GM21423 (cell line): ENCODE data around the gene PPP2R5D.
"Not testable (repeated sequence)": the region's sequence is repeated elsewhere in the genome, so short reads cannot be mapped to it uniquely, and the experiment has no call there.

ENCODE experiments used
- ATAC-seq: cut with Tn5 transposase; IDR thresholded peaks from one replicate; pipeline ENCODE4 v1.9.1; 2021; ENCODE audit warnings: mild to moderate bottlenecking, moderate library complexity; ENCODE audit not compliant: unreplicated experiment

Gene PPP2R5D

DNA sequence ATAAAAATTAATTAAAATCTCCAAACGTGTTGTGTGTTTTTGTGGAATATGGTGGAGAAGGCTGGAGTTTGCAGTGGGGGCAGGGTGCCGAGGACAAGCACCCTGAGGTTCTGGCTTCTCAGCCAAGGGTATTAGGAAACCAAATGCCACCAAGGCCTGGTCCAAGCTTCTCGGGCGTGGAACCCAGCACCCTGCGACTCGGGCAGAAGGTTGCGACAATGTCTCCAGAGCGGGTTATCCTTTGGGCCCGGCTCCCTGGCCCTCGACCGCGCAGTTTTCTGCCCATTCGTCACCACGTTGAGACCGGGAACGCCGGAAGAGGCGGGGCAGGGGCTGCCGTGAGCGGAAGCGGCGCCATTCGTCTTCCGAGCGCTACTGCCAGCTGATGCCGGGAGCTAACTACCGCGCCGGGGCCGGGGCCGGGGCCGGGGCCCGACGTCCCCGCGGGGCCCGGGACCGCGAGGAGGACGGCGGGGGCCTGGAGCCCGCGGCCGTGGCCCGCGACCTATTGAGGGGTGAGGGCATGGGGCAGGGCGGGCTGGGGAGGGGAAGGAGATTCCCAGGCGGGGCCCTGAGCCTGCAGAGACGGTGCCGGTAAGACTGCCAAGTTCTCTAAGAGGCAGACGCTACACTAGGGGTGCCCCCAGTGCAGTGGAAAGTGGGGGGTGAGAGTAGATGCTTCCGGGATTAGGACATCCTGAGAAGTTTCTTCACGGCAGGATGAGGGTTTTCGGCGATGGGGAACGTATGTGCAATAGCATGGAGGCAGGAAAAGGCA is 37.1 kb downstream of the PPP2R5D start, which contains the start of gene RRP36:
Gene RRP36 (plus strand): TSS at position 354 of the 778 bp plus-strand sequence. CDS start 32 bp downstream, at position 386.
- ATAC-seq: peak; percentile 72

DNA sequence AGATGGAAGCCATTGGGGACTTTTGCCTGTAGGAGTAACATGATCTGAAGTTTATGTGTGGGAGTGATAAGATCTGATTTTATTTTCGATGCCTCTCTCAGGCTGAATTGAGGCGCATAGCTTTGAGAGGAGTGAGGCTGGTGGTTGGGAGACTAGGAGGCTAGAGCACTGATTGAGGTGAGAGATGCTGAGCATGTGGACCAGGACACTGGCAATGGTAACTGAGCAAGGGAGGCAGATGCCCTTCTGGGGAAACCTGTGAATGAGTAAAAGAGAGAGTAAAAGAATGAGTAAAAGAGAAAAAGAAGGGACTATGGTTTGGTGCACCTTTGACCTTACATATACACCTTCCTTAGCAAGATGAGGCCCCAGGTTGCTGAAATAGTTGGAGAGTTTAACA is 40.1 kb downstream of the PPP2R5D start:
- no peak for ATAC-seq

DNA sequence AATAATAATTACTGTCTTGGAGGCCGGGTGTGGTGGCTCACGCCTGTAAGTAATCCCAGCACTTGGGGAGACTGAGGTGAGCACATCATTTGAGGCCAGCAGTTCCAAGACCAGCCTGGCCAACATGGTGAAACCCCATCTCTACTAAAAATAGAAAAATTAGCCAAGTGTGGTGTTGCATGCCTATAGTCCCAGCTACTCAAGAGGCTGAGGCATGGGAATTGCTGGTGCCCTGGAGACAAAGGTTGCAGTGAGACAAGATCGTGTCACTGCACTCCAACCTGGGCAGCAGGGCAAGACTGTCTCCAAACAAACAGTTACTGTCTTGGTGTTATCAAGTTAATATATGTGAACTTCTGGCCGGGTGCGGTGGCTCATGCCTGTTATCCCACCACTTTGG is 42.0 kb downstream of the PPP2R5D start:
- ATAC-seq: no peak

DNA sequence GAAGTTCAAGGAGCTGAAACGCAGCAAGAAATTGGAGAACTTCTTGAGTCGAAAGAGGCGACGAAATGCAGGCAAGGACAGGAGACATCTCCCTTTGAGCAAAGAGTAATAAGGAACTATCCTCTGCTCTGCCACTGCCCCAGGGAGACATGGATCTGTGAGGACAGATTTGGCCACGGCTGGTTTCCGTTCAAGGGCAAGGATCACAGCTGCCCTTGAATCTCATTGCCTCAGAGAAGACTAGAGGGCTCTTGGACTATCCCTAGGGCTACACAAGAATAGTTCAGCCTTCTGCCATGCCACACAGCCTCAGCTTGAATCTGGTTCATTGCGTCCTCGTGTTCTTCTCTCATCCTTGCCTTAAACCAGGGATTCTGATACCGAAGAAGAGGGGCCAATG is 44.8 kb downstream of the PPP2R5D start:
- no peak for ATAC-seq

DNA sequence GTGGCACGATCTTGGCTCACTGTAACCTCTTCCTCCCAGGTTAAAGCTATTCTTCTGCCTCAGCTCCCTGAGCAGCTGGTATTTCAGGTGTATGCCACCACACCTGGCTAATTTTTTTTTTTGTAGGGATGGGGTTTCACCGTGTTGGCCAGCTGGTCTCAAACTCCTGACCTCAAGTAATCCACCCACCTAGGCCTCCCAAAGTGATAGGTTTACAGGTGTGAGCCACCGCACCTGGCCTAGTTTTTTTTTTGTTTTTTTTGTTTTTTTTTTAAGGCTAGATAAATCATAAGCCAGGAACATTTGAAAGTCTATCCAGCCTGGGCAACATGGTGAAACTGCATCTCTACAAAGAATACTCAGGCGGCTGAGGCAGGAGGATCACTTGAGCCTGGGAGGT is 48.0 kb downstream of the PPP2R5D start:
- ATAC-seq: no peak

DNA sequence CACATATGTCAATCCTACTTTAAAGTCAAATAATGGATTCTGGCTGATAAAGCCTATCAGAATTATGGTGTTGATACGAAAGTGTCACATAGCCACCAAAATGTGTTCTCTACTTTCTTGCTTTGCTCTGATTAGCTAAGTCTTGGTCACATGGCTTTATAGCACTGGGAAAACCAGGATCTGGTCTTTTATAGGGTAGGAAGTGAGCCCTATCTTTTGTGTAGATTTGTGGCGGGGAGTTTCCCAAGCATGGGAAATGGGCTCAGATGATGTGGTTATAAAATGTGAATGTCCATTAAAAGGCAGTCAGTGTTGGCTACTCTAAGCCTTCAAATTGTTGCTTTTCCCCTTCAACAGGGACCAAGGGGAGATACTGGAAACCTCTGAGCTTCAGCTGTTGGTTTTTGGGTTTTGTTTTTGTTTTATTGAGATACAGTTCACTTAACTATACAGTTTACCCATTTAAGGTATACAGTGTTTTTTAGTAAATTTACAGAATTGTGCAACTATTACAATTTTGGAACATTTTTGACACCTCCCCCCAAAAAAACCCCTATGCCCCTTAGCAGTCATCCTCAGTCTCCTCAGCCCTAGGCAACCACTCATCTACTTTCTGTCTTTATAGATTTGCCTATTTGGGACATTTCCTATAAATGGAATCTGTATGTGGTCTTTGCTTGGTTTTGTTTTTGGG is 49.3 kb downstream of the PPP2R5D start:
- ATAC-seq: no peak

DNA sequence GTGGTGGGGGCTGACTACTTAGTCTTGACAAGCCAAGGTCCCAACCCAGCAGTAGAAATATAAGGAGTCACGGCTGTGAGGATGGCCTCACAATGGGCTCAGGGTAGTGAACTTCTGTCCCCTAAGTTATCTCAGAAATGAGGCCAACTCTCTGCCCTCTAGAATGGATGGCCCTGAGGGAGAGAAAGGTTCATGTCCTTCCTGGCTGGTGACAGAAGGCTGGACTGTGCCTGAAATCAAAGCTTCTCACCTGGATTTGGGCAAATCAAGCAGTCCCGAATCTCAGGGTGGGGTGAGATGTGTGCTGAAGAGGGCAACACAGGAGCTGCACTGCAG is 49.8 kb downstream of the PPP2R5D start:
- ATAC-seq: no peak

DNA sequence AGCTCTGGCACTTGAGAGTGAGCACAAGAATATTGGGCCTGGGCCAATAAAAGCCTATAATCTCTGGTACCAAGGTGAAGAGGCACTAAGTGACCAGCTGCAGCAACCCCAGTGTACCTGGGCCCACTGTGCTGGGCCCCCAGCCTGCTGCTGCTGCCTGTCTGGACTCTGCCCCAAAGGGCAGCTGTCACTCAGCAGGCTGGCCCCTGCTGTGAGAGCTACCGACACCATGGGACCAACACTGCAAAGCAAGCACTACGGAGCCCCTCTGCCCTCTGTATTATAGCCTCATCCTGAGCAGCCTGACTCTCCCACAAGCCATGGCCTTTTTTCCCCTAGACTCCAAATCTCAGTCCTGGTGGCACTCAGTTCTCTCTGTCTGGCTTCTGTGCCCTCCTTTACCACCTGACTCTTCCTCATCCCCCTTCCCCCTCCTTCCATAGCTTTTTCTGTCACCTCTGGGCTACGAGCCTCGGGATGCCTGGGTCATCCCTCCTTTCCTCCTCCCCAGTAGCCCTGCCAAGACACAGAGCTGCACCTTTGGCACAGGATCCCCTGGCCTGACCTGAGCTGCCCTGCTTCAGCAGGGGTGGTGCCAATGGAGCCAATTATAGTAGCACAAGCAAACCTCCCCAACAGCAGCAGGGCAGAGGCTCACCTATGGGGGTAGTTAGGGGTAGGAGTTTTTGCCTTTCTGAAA is 51.3 kb downstream of the PPP2R5D start:
- ATAC-seq: no peak

DNA sequence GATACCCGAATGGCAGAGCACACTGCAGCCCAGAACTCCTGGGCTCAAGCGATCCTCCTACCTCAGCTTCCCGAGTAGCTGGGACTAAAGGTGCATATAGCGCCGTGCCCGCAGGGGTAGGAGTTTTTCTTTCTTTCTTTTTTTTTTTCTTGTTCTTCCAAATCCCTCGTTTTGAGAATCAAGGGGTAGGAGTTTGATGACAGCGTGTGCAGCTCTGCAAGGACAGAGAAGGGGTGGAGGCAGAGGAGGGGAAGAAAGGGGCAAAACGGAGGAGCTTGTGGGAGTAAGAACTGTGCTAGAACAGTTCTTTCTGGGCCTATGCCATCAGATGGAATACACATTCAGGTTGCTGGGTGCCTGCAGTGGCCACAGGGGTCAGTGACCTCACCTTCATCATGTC is 52.3 kb downstream of the PPP2R5D start:
- no peak for ATAC-seq

DNA sequence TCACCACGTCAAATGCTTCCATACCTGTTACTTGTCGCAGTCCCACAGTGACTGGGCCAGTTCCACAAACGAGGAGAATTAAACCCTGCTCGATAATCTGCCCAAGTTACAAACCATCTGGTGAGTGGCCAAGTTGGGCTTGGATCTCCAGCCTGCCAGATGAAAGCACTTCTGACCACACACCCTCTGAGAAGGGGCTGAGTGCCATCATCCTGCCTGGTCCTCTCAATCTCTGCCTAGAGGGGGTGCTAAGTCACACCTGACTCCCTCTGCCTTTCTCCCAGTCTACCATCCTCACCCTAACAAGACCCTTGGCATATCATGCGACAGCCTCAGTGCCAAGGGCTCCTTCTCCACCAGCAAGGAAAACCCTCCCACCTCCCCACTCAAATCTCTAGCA is 52.8 kb downstream of the PPP2R5D start:
- no peak for ATAC-seq

DNA sequence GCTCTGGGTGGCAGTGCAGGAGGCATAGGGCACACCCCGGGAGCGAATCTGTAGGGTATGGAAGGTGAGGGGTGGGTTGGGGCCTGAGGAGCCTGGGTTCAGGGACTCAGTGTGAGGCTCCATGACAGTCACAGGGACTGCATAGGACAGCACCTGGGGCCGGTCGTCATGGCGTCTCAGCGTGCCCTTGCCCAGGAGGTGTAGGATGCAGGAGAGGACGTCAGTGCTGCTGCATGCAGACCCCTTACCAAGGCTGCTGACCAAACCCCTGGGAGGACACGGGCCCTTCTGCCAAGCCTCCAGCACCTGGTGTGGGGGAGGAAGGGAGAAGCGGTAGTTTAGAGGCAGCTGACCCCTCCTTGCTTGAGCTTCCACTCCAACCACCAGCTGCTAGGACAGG is 53.3 kb downstream of the PPP2R5D start:
- no peak for ATAC-seq

DNA sequence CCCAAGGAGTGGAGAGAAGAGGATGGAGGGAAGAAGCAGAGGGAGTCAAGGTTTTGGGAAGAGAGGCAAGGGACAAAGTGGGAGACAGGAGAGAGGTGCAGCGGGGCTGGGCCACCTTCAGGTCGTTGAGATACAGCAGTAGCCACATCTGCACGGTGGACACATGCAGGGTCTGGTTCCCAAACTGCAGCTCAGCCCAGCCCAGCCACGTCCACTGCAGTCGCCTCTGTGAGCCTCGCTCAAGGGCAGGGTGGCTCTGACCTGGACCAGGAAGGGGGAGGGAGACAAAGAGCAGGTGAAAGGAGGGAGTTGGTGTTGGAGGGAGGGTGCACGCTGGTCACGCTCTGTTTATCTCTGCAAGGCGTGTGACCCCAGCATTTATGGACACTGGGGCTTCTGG is 54.4 kb downstream of the PPP2R5D start:
- no peak for ATAC-seq

DNA sequence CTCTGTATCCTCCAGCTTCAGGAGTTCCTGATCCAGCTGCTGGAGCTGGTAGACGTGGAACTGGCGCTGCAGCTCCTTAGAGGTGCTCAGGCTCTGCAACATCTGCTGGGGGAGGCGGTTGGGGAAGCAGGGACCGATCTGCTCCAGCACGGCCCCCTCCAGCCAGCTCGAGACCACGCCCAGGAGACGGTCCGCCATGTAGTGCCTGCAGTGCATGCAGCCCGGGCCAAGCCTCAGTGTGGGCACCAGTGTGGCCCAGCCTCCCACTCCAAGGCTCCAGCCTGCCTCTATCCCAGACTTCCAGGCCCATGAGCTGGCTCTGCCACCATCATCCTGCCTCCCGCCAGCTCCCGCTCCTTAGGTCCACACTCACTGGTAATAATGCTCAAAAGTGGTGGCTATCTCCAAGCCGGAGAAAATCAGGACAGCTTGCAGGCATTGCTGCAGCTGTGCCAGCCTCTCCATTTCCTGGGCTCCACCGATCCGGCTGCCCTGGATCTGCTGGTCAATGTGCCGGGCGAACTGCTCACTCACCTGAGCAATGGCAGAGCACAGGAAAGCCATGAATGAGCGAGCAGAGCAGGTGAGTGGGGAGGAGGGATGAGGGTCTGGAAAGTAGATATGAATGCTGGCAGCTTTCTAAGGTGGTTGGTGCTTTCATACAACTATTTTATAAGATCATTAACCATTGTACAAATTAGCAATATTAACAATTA is 56.3 kb downstream of the PPP2R5D start:
- ATAC-seq: no peak

DNA sequence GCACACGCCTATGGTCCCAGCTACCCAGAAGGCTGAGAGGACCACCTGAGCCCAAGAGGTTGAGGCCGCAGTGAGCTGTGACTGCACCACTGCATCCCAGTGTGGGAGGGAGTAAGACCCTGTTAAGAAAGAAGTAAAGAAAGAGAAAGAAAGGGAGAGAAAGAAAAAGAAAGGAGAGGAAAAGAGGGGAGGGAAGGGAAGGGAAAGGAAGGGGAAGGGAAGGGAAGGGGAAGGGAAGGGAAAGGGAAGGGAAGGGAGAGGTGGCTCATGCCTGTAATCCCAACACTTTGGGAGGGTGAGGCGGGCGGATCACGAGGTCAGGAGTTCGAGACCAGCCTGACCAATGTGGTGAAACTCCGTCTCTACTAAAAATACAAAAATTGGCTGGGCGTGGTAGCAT is 57.1 kb downstream of the PPP2R5D start:
- ATAC-seq: not testable (repeated sequence)

DNA sequence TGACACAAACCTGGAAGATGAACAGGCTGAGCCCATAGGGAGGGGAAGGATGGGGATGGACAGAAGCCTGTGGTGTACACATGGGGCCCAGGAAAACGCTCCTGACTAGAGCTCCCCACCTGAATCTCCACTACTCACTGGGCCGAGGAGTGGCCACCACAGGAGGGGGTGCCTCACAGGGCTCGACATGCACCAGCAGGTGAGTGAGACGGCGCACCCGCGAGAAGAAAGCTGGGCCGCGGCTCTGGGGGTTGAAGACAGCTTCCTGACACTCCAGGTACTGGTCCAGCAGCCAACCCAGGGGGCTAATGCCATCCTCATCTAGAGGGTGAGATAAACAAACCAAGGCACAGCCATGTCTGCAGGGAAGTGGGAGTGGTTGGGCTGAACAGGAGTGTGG is 58.9 kb downstream of the PPP2R5D start:
- ATAC-seq: no peak

DNA sequence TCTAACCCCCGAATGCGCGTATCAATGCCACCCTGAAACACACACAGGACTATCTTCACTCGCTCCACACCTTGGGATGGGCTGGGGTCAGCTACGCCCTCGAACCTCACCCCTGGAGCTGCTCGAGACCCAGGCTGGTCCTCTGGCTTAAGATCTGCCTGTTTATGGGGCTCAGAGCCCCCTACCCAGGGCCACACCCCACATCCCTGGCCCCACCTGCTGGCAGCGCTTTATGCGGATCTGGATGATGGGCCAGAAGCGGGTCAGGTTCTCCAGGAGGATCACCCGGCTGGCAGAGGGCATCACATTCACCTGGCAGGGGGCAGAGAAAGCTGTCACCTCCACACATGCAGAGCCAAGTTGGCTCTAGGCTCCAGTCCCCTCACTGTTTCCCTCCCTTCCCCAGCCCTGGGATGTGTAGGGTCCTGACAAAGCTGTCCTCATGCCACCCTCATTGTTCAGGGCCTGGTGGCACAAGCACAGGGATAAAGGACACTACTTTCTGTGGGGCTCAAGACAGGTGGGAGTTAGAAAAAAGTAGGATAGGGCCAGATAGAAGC is 61.1 kb downstream of the PPP2R5D start:
- no peak for ATAC-seq

DNA sequence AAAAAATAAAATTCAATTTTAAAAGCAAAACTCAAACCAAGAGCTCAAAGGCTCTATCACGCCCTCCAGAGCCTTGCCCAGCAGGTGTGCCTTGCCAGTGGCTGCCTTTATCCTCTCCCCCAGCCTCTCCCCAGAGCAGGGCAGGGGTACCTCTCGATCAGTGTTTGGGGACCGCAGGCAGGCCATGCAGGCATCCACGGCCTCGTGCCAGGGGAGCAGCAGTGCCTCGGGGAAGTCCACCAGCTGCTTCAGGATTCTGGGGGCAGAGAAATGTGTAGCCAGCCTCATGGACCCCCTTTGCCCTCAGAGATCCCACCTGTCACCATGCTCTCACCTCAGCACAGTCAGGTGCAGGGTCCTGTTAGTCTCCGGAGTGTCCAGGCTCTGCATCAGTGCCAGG is 63.6 kb downstream of the PPP2R5D start:
- ATAC-seq: no peak

DNA sequence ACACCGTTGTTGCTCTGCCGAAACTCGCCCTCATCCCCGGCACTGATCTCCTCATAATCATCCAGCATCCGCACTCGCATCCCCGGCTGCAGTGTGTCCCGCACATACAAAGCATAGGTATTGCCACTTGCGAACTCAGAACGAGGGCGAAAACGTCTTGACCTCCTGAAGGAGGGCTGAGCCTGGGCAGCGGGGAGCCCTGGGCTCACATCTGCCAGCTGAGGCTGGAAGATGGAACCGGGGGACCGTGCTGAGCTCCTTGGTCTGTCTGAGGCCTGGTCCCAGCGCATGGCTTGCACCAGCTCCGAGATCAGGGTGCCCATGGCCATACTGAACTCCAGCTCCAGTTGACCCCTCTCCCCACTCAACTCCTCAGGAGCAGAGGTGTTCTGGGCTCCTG is 66.6 kb downstream of the PPP2R5D start:
- no peak for ATAC-seq

DNA sequence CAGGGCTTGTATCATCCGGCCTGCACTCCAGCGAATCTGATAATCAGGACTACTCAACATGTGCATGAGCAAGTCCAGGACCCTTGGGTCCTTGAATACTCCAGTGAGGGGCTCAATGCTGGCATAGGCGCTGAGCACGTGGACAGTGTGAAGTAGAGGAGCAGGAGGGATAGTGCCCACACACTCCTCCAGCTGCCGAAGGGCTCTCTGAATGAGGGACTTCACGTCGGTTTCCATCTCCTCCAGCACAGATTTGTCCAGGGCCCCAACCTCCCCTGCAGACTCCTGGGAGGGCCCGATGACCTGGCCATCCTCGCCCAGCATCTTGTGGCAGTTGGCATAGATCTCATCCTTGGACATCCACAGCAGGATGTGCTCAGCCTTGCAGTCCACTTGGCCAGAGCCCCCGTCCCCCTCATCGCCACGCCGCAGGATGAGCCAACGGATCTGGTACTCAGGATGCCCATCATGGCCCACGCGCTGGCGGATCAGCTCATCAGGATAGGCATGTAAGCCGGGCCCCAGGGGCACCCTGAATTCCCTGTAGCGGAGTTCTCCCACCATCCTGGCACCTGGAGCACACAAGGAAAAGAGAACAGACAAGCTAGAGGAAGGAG is 68.0 kb downstream of the PPP2R5D start:
- no peak for ATAC-seq

DNA sequence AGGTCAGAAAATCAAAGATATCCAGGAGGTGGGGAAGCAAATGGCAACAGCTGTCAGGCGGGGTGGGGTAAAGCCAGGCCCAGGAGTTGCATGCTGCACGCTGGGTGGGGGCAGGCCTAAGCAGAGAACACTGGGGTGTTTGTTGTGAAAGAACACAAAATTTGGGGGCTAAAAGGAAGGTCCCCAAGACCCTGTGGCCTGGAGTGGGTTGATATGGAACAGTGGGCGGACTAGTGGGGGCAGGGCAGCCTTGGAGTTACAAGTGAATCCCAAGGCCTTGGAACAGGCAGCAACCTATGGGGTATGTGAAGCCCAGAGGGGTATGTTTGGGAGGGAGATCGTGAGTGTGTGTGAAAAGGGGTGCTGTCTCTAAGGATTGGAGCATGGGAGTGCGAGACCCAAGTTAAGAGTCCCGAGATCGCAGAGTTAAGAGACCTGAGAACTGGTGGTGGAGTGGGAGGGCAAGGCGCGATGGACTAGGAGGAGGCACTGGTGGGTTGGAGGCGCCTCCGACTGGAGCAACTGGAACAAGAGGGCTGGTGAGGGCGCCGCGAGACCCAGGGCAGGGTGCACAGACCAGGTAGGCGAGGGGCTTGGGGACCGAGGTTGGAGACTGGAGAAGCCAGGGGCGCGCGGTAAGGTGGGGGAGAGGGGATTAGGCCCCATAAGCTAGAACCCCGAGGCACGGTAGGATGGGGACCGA is 68.6 kb downstream of the PPP2R5D start:
- ATAC-seq: no peak
